Sigmoid colon (tissue), 4 donors: ENCODE results near the gene ZNF845.
"Not testable (repeated sequence)": the region's sequence is repeated elsewhere in the genome, so short reads cannot be mapped to it uniquely, and the experiment has no call there.

Source experiments
- CTCF ChIP-seq, 4 experiments: fragments of 450-650 bp in 3 of 4; fragments of 200-600 bp in 1 of 4; IDR thresholded peaks; one replicate each; pipeline ENCODE4 v1.5.1; 2016 to 2019; ENCODE audit warnings: antibody characterized with exemption in 4 of 4, mild to moderate bottlenecking in 3 of 4, moderate library complexity in 2 of 4
- EP300 ChIP-seq, 4 donors: sonication (generic); formaldehyde crosslinking; IDR thresholded peaks; one replicate each; pipeline ENCODE4 v1.6.1; 2017; ENCODE audit warnings: antibody characterized with exemption in 4 of 4
- POLR2A ChIP-seq, 2 donors: fragments of 450-650 bp; IDR thresholded peaks; one replicate each; pipeline ENCODE4 v1.6.1; 2016; ENCODE audit warnings: antibody characterized with exemption in 2 of 2, mild to moderate bottlenecking in 2 of 2, moderate library complexity in 2 of 2
- POLR2AphosphoS5 ChIP-seq, 4 donors: sonication (generic); formaldehyde crosslinking; IDR thresholded peaks; one replicate each; pipeline ENCODE4 v1.6.1; 2017; ENCODE audit warnings: antibody characterized with exemption in 4 of 4

- not testable (repeated sequence) for TF ChIP-seq CTCF, POLR2A, POLR2AphosphoS5, EP300 (IDR thresholded peaks at IDR 0.05)
These were observed 62.4 kb downstream of the ZNF845 start for GRCh38 chr19:53395840-53396524.
